GM12875 (cell line): Measurements from ENCODE around the gene MRPS5.

Experiments used
- H3K4me3 ChIP-seq: one replicate; pipeline ENCODE4 v1.5.1; 2011; ENCODE audit warnings: low read depth, low read length, control low read depth
- CTCF ChIP-seq: IDR thresholded peaks from 2 replicates; pipeline ENCODE4 v1.5.1; 2011; ENCODE audit warnings: low read depth, mild to moderate bottlenecking, control low read depth, inconsistent platforms, low read length, moderate library complexity, borderline replicate concordance; ENCODE audit not compliant: insufficient read depth

MRPS5 gene

GRCh38 chr2:95060446-95061118, 61.0 kb downstream of the MRPS5 start:
- no peak overlapping the region for H3K4me3 ChIP-seq
- TF ChIP-seq CTCF, result no peak

- no peak overlapping the region for H3K4me3 ChIP-seq
- TF ChIP-seq CTCF, result no peak
Measured at GRCh38 chr2:95059656-95060370, 61.8 kb downstream of the MRPS5 start.

GRCh38 chr2:95058989-95059641, 62.5 kb downstream of the MRPS5 start:
- no peak for TF ChIP-seq CTCF
- no peak overlapping the region for H3K4me3 ChIP-seq

GRCh38 chr2:95058466-95058988, 63.1 kb downstream of the MRPS5 start:
- H3K4me3 ChIP-seq, result no peak overlapping the region
- TF ChIP-seq CTCF, result no peak

- no peak overlapping the region for H3K4me3 ChIP-seq
- no peak for TF ChIP-seq CTCF
Measured at GRCh38 chr2:95057535-95058370, 63.9 kb downstream of the MRPS5 start.

- TF ChIP-seq CTCF, result no peak
- no peak overlapping the region for H3K4me3 ChIP-seq
Measured at GRCh38 chr2:95056461-95057459, 64.8 kb downstream of the MRPS5 start.
